Stimulated activated CD8-positive, alpha-beta memory T cell treated with anti-CD3 and anti-CD28 coated beads, Interleukin-15, amount 100 ng/mL, for 24 hours (primary cell): ENCODE results near the gene C19orf81.
A peak's percentile ranks its signal among the peaks of the same experiment; 100 is the strongest.
"Not testable (repeated sequence)": the region's sequence is repeated elsewhere in the genome, so short reads cannot be mapped to it uniquely, and the experiment has no call there.

Source experiments
- DNase-seq: peaks from one replicate; pipeline ENCODE4 v3.0.0-alpha.2; 2020; ENCODE audit warnings: low read depth

C19orf81 gene

DNA sequence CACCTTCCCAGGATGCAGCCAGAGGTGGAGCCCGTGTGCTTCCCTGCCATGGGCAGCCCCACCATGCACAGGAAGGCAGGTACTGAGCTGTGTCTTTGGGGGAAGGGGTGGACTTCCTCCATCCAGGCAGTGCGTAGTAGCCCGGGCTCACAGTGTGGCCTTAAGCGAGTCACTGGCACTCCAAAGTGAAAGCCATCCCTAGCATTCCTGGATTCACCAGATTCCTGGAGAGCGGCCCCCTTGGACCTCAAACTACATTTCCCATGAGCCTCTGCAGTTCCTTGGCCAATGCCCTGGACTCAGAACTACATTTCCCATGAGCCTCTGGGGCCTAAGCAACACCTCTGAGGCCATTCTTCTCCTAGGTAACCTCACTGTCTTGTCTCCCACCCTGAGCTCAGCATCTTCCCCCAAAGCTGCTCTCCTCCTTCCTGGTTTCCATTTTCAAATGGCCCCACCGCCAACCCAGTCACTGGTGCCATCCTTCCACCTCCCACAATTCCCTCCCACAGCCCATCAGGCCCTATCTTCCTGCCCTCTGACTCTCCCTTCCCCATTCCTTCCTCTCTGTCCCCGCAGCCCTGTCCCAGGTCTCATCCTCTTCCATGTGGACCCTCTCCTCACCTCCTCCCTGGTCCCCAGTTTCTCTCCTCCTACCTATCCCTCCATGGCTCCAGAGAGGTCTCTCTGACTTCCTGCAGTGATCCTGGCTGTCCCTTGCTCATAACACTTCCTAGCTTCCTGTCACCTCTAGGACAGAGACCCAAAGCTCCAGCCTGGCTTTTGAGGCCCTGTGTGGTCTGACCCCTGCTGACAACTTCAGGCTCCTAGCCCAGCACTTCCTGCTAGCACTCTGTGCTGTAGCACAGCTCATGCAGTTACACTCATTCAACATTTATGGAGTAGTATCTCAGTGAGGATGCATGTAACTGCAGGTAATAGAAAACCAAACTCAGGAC, at the start of gene C19orf81:
Gene C19orf81, plus strand, starts transcription at position 13 of the 959 bp plus-strand sequence. Its CDS starts 0 bp downstream, at position 13.
- DNase-seq: no peak

DNA sequence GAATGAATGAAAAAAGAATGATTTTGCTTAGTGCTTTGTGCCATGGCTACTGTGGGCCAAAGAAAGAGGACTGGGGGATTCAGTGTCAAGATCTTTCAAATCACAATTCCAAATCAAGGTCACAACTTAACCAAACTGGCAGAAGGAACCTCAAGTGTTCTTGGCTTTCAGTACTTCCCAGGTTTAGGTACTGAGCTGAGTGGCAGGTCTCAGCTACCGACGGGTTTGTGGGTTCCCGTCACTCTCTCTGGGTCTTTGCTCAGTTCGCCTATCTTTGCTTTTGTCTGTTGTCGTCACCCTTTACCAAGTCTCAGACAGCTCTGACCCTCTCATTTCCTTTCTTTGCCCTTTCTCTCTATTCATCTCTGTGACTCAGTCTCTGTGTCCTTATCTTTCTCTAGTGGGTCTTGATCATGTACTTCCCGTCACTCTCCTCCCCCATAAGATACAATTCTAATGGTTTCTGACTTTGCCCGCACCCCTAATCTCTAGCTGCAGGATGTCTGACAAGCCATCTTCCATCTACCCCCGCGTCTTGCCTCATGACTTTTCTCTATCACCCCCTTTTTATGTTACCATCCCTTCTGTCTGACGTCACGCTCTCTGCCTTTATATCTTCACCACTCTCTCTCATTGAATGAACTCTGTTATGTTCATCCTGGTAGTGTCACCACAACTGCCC, 47.7 kb upstream of the C19orf81 start:
- no peak for DNase-seq

DNA sequence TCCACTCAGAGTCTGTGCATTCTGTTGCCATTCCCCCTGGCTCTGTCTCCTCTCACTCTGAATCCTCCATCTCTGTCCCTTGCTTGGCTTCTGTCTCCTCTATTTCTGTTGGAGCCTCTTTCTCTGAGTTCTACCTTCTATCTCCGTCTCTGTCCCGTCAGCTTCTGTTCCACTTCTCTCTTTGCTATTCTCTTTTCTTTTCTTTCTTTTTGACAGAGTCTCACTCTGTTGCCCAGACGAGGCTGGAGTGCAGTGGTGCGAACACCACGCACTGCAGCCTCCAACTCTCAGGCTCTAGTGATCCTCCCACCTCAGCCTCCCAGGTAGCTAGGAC, 47.2 kb upstream of the C19orf81 start:
- no peak for DNase-seq

DNA sequence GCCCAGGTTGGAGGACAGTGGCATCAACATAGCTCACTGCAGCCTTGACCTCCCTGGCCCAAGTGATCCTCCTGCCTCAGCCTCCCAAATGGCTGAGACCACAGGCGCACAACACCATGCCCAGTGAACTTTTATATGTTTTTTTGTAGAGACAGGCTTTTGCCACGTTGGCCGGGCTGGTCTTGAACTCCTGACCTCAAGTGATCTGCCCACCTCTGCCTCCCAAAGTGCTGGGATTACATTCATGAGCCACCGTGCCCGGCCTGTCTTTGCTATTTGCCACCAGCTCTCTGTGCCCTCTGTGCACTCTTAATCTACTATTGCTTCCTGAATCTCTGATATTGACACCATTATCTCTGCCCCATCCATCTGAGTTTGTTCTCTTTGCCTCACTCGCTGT, 46.7 kb upstream of the C19orf81 start:
- no peak for DNase-seq

DNA sequence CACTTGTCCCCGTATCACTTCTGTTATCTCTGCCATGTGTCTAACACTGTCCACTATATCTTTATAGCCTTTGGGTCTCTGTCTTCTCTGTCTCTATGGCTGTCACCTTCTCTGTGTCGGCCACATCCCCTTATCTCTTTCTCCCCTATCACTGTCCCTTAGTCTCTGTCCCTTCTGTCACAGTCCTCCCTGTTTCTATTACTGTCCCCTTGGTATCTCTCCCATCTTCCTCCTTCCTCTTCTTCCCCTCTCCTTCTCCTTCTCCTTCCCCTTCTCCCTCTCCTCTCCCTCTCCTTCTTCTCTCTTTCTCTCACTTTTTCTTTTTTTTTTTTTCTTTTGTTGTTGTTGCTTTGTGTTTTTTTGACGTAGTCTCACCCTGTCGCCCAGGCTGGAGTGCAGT, 46.3 kb upstream of the C19orf81 start:
- no peak for DNase-seq

DNA sequence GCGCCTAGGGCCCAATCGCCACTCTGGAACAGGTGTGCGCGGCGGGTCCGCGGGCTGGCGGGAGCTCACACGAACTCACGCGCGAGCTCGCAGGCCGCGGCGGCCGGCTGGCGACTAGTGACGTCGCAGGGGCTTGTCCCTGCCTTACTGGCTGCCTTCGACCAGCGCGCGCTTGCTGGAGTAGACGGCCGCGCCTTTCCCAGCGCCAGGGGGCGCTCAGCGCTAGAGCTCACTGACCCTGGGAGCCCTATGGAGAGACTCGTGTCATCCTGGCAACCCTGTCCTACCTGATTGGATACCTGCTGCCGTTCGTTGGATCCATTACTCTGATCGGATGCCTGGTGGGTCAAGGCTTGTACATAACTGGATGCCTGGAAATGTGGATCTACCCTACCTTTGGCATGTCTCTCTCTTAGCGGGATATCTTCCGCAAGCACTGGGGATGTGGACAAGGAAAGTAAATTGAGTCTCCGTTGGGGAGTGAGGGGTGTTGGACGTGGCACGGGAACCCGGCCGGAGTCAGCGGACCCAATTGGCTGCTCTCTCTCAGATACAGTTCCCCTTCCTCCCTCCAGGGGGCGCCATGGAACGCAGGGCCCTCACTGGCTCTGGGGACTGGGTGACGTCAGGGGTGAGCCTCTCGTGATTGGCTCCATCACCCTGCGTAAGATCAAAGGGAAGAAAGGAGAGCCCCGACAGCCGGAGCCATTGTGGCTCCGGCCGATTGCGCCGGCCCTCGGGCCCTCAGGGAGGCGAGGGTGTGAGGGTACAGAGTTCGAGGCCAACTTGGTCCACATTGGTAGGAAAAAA, 44.8 kb upstream of the C19orf81 start:
- not testable (repeated sequence) for DNase-seq

DNA sequence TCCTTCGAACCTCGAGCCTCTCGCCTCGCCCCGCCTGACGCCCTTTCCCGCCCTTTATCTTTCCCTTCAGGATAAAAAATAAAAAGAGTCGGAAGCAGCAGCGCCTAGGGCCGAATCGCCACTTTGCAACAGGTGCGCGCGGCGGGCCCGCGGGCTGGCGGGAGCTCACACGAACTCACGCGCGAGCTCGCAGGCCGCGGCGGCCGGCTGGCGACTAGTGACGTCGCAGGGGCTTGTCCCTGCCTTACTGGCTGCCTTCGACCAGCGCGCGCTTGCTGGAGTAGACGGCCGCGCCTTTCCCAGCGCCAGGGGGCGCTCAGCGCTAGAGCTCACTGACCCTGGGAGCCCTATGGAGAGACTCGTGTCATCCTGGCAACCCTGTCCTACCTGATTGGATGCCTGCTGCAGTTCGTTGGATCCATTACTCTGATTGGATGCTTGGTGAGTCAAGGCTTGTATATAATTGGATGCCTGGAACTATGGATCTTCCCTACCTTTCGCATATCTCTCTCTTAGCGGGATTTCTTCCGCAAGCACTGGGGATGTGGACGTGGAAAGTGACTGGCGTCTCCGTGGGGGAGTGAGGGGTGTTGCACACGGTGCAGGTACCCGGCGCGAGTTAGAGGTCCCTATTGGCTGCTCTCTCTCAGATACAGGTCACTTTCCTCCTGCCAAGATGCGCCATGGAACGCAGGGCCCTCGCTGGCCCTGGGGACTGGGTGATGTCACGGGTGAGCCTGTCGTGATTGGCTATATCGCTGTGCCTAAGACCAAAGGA, 43.0 kb upstream of the C19orf81 start:
- not testable (repeated sequence) for DNase-seq

DNA sequence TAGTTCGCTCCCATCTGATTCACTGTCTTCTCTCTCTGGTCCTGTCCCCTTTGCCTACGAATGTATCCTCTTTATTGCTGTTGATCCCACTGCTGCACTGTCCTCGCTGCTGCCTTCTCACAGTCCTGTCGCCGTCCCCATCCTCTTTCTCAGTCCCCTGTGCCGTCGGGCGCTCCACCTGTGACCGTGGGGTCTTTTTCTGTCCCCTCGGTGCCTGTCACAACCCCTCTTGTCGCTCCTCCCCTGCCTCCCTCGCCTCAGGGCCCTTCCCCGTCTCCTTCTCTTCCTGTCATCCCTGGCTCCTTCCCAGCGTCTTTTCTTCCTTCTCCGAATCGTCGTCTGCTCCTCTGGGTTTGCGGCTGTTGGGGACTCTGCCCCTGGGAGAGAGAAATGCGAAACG, 41.9 kb upstream of the C19orf81 start:
- no peak for DNase-seq

DNA sequence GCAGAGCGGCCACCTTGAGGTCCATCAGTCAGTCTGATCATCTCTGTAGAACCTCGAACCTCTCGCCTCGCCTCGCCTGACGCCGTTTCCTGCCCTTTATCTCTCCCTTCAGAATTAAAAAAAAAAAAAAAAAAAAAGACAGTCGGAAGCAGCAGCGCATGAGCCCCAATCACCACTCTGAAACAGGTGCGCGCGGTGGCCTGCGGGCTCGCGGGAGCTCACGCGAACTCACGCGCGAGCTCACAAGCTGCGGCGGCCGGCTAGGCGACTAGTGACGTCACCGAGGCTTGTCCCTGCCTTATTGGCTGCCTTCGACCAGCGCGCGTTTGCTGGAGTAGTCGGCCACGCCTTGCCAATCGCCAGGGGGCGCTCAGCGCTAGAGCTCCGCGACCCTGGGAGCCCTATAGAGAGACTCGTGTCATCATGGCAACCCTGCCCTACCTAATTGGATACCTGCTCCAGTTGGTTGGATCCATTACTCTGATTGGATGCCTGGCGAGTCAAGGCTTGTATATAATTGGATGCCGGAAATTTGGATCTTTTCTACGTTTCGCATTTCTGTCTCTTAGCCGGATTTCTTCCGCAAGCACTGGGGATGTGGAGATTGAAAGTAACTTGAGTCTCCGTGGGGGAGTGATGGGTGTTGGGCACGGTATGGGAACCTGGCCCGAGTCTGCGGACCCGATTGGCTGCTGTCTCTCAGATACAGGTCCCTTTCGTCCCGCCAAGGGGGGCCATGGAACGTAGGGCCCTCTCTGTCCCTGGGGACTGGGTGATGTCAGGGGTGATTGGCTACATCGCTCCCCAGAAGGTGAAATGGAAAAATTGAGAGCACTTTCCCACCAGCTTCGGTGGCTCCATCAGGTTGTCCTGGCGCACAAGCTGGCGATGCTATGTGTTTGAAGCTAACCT, 41.1 kb upstream of the C19orf81 start:
- DNase-seq: peak; percentile 50

DNA sequence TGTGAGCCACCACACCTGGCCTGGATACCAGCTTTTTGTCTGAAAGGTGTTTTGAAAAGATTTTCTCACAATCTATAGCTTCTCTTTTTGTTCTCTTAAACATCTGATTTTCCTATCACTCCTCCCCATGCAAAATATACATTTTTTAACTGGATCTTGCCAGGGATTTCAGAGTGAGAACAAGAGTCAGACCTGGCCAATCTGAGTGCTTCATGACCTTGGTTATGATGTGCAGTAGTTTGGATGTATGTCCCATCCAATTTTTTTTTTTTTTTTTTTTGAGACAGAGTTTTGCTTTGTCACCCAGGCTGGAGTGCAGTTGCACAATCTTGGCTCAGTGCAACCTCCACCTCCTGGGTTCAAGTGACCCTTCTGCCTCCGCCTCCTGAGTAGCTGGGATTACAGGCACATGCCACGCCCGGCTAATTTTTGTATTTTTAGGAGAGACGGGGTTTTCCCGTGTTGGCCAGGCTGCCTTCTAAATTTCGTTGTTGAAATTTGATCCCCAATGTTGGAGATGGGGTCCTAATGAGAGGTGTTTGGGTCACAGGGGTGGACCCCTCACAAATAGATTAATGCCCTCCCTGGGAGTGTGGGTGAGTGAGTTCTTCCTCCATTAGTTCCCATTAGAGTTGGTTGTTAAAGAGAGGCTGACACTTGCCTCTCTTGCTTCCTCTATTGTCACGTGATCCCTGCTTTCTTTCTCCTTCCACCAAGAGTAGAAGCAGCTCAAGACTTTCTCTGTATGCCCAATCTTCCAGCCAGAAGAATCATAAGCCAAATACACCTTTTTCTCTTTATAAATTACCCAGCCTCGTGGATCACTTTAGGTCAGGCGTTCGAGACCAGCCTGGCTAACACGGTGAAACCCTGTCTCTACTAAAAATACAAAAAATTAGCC, 36.5 kb upstream of the C19orf81 start:
- not testable (repeated sequence) for DNase-seq

DNA sequence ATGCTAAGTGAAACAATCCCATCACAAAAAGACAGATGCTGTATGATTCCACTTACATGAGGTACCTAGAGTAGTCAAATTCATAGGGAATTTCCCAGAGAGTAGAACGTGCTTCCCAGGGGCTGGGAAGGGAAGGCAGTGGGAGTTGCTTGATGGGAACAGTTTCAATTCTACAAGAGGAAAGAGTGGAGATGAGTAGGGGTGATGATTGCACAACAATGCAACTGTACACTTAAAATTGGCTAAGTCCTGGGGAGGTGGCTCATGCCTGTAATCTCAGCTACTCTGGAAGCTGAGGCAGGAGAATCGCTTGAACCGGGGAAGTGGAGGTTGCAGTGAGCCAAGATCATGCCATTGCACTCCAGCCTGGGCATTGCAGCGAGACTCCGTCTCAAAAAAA, 30.9 kb upstream of the C19orf81 start:
- DNase-seq: not testable (repeated sequence)

DNA sequence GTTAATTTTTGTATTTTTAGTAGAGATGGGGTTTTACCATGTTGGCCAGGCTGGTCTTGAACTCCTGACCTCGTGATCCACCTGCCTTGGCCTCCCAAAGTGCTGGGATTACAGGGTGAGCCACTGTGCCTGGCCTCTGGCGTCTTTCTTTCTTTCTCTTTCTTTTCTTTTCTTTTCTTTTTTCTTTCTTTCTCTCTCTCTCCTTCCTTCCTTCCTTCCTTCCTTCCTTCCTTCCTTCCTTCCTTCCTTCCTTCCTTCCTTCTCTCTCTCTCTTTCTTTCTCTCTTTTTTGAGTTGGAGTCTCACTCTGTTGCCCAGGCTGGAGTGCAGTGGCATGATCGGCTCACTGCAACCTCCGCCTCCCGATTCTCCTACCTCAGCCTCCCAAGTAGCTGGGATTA, 30.1 kb upstream of the C19orf81 start:
- DNase-seq: not testable (repeated sequence)

DNA sequence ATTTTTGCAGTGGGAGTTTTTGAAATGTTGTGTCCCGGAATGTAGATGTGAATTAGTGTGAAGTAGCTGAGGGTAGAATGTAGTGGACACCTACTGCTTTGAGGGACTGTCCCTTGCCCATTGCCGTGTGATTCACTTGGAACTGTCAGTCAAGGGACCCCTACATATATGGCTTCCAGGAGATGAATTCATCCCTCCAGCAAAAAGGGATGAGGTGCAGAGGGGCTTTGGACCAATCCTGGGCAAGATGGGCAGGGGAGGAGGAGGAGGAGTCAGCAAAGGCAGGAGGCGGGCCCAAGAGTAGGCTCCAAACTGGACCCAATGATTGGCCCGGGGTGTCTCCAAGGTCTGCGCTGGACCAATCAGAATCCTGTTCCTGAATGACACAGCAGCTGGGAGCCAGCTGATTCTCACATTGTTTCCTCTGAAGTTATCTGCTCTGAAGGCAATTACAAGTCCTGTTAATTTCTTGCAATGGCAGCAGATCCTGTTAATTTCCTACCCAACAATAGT, 28.8 kb upstream of the C19orf81 start:
- DNase-seq: not testable (repeated sequence)

DNA sequence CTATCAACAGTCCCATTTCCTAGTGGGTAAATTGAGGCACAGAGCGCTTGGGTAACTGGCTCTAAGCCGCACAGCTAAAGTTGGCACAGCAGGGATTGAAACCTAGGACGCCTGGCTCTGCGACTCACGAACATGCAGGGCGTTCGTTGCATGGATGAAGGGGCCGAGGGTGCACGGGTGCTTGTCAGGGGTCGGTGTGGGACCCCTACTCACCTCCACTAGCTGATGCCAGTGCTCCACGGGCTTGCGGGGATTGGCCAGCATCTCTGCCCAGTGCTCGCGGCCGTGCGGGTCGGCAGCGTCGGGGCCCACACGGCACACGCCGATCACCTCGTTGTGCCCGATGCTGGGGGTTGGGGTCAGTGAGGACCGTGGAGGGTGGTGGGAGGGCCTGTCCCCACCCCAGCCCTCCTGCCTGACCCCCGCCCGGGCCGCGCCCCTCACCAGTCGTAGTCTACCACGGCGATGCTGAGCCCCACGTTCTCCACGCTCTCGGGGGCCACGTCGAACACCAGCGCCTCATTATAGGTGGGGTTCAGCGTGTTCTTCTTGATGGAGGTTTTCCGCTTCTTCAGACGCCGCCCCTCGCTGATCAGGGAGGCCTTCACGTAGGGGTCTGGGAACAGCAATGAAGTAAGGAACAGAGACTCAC, 24.2 kb upstream of the C19orf81 start:
- DNase-seq: no peak

DNA sequence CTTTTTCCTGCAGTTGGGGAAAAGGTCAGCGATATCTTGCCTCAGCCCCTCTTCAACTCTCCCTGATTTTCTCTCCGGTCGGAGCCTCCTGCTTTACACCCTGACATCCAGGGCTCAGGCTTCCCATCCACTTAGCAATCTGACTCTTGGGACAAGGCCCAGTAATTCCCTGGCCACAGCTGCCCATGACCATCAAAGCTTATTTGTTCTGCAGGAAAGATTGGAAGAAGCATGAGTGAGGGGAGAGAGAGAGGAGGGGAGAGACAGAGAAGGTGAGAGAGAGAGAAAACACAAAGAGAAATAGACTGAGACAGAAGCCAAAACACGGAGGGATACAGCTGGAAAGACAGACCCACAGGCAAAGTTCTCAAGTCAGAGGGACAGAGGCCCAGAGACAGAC, 23.2 kb upstream of the C19orf81 start:
- no peak for DNase-seq

DNA sequence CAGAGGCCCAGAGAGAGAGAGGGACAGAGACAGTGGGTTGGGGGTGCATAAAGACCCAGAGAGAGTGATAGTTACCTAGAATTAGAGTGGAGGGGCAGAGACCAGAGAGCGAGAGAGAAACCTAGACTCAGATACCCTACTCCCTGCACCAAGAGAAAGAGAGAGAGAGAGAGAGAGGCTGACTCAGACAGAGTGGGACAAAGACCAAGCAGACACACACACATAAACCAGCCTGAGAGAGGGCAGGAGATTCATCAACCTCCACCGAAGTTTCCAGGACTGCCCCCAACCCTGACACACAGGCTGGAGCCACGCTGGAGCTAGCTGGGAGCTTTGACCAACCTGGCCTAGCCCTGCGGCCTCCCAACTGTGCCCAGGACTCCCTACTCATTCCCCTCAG, 22.4 kb upstream of the C19orf81 start:
- no peak for DNase-seq

DNA sequence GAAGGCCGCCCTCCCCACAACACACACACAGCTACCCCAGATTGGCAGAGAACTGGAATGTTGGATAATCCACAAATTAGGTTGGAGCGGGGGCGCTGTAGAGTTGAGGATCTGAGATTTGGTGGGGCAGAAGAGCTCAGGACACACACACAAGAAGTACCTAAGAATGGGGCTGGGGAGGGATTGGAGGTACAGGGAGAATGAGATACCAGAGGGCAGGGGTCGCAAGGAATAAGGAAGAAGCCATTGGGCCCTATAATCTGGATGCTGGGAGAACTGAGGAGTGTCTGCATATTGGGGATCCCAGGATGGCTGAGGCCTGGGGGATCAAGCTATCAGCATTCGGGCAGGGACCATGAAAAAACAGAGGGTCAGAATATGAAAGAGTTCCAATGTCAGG, 21.1 kb upstream of the C19orf81 start:
- no peak for DNase-seq

DNA sequence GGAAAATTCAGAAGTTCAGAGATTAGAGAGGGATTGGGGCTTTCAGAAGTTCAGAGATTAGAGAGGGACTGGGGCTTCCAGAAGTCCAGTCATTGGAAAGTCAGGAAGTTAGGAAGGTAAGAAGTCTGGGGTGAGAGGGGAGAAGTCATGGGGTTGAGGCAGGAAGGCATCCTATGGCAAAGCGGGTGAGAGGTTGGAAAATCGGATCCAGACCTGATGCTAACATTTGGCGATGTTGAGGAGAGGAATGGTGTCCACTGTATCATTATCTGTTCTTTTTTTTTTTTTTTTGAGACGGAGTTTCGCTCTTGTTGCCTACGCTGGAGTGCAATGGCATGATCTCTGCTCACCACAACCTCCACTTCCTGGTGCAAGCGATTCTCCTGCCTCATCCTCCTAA, 20.7 kb upstream of the C19orf81 start:
- no peak for DNase-seq

DNA sequence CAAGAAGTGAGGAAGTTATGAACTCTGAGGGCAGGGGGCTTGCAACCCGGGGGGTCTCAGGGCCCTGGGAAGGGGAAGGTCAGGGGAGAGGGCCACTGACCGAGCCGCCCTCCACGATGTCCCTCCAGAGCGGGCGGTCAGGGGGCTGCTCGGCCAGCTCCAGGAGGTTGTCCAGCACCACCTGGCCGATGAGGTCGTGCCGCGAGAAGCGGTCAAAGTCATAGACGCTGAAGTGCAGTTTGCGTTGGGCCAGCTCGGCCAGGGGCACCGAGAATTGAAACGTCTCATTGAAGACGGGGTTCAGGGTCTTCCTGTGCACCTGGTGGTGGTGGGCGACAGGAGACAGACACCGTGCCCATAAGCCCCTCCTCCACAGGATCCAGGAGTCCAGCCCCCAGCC, 20.1 kb upstream of the C19orf81 start:
- no peak for DNase-seq
